Parathyroid adenoma (tissue), 2 donors: ENCODE results near the gene AP4B1.

ENCODE experiments used
- H2AFZ ChIP-seq: fragments of 300-600 bp; sonication (generic); one replicate; pipeline ENCODE4 v1.7.0; 2017; ENCODE audit warnings: antibody characterized with exemption, mild to moderate bottlenecking
- H3K27ac ChIP-seq: fragments of 300-600 bp; sonication (generic); one replicate; pipeline ENCODE4 v1.7.0; 2017
- H3K27me3 ChIP-seq: fragments of 300-600 bp; sonication (generic); one replicate; pipeline ENCODE4 v1.7.0; 2017; ENCODE audit warnings: low read length; ENCODE audit not compliant: control insufficient read depth, insufficient read depth
- H3K36me3 ChIP-seq: fragments of 300-600 bp; sonication (generic); one replicate; pipeline ENCODE4 v1.7.0; 2017; ENCODE audit warnings: low read length; ENCODE audit not compliant: control insufficient read depth, insufficient read depth
- H3K4me1 ChIP-seq: fragments of 300-600 bp; sonication (generic); one replicate; pipeline ENCODE4 v1.7.0; 2017; ENCODE audit warnings: control low read depth
- H3K4me2 ChIP-seq: fragments of 300-600 bp; sonication (generic); one replicate; pipeline ENCODE4 v1.7.0; 2017; ENCODE audit warnings: low read length
- H3K4me3 ChIP-seq: fragments of 300-600 bp; sonication (generic); one replicate; pipeline ENCODE4 v1.7.0; 2017; ENCODE audit warnings: low read depth, low read length
- H3K79me2 ChIP-seq: fragments of 300-600 bp; sonication (generic); one replicate; pipeline ENCODE4 v1.7.0; 2017; ENCODE audit warnings: control low read depth
- H3K9ac ChIP-seq: fragments of 300-600 bp; sonication (generic); one replicate; pipeline ENCODE4 v1.7.0; 2017; ENCODE audit warnings: mild to moderate bottlenecking
- H3K9me3 ChIP-seq: fragments of 300-600 bp; sonication (generic); one replicate; pipeline ENCODE4 v1.7.0; 2017; ENCODE audit warnings: low read length; ENCODE audit not compliant: control insufficient read depth
- TF ChIP-seq, protein P1 (sequence below): fragments of 300-600 bp; sonication (generic); IDR thresholded peaks from one replicate; pipeline ENCODE4 v1.7.0; 2017; ENCODE audit warnings: antibody characterized with exemption, mild to moderate bottlenecking
- donor health status: primary hyperparathyroidism.

AP4B1 gene

DNA sequence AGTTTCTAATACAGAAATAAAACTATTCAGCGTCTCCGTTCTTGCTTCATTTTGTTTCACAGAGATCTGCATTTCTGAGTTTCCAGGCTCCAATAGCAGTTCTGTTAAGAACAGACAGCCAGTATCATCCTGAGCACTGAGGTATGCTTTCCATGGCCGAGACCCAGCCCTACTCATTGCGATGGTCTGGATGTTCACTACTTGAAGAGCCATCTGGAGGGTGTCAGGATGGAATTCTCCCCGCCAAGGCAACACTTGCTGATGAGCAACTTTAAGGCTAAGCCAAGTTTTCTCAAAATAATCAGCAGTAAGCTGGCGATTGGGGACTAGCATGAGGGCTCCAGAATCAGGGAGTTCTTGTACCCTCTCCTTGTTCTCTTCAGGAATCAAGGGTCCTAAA, 9.5 kb downstream of the AP4B1 start:
- H3K4me1 ChIP-seq, result no peaks in the 10 kb centered on the region
- no peak overlapping the region for H3K4me3 ChIP-seq
- H3K9me3 ChIP-seq, result no peaks in the 10 kb centered on the region
- H3K4me2 ChIP-seq, result no peak overlapping the region
- no peaks in the 10 kb centered on the region for H3K27me3 ChIP-seq
- H3K36me3 ChIP-seq, result no peaks in the 10 kb centered on the region
- H2AFZ ChIP-seq, result no peak overlapping the region
- H3K27ac ChIP-seq, result no peak overlapping the region
- H3K79me2 ChIP-seq, result no peaks in the 10 kb centered on the region
- TF ChIP-seq, protein P1, sequence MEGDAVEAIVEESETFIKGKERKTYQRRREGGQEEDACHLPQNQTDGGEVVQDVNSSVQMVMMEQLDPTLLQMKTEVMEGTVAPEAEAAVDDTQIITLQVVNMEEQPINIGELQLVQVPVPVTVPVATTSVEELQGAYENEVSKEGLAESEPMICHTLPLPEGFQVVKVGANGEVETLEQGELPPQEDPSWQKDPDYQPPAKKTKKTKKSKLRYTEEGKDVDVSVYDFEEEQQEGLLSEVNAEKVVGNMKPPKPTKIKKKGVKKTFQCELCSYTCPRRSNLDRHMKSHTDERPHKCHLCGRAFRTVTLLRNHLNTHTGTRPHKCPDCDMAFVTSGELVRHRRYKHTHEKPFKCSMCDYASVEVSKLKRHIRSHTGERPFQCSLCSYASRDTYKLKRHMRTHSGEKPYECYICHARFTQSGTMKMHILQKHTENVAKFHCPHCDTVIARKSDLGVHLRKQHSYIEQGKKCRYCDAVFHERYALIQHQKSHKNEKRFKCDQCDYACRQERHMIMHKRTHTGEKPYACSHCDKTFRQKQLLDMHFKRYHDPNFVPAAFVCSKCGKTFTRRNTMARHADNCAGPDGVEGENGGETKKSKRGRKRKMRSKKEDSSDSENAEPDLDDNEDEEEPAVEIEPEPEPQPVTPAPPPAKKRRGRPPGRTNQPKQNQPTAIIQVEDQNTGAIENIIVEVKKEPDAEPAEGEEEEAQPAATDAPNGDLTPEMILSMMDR, result no peak
- no peak overlapping the region for H3K9ac ChIP-seq

DNA sequence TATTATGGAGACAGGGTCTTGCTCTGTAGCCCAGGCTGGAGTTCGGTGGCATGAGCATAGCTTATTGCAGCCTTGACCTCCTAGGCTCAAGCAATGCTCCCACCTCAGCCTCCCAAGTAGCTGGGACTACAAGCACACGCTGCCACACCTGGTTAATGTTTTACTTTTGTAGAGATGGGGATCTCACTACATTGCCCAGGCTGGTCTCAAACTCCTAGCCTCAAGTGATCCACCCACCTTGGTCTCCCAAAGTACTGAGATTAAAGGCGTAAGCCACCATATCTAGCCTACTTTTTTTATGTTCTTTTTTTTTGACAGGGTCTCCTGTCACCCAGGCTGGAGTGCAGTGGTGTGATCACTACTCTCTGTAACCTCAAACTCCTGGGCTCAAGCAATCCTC, 11.3 kb downstream of the AP4B1 start:
- H3K79me2 ChIP-seq, result no peaks in the 10 kb centered on the region
- no peaks in the 10 kb centered on the region for H3K27me3 ChIP-seq
- H3K9me3 ChIP-seq, result no peaks in the 10 kb centered on the region
- no peak overlapping the region for H3K4me2 ChIP-seq
- no peaks in the 10 kb centered on the region for H3K4me1 ChIP-seq
- H3K9ac ChIP-seq, result no peak overlapping the region
- no peak overlapping the region for H3K4me3 ChIP-seq
- H2AFZ ChIP-seq, result no peak overlapping the region
- H3K36me3 ChIP-seq, result no peaks in the 10 kb centered on the region
- H3K27ac ChIP-seq, result no peak overlapping the region
- TF ChIP-seq, protein P1, result no peak

DNA sequence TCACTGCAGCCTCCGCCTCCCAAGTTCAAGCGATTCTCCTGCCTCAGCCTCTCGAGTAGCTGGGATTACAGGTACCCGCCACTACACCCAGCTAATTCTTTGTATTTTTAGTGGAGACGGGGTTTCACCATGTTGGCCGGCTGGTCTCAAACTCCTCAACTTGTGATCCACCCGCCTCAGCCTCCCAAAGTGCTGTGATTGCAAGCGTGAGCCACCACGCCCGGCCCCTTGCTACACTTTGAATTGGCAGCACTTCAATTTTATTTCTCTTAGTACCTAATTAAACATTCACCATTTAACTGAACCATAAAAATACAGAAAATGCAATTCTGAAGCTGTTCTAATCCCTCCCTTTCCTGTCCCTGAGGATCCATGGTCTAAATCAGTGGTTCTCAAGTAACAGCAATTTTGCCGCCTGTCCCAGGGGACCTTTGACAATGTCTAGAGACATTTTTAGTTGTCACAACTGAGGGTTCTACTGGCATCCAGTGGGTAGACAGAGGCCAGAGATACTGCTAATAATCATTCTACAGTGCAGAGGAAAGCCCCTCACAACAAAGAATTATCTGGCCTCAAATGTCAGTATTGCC, 12.9 kb downstream of the AP4B1 start:
- Histone ChIP-seq H3K79me2 (no peaks in the 10 kb centered on the region), H3K27ac (no peak overlapping the region), H3K9ac (no peak overlapping the region), H3K9me3 (no peaks in the 10 kb centered on the region), H3K4me2 (no peak overlapping the region), H3K4me1 (no peaks in the 10 kb centered on the region), H3K27me3 (no peaks in the 10 kb centered on the region), H2AFZ (no peak overlapping the region), H3K4me3 (no peak overlapping the region), H3K36me3 (no peaks in the 10 kb centered on the region)
- TF ChIP-seq, protein P1, result no peak

DNA sequence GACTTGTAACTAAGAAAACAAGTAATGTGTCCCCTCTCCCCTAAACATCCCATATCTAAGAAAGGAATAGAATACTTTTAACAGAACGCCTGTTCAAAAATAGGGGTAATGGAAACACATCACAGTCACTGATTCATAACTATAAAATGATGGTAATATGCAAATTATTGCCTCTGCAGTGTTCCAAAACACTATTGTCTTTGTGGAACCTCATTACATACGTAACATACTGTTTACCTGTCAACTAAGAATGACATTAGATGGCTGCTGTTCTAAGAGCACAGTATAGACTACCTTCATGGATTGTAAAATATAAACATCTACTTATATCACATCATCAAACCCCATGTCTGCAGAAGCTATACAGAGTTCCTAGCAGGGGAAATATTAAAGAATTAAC, 13.8 kb downstream of the AP4B1 start:
- Histone ChIP-seq H3K9me3 (no peaks in the 10 kb centered on the region), H3K27me3 (no peaks in the 10 kb centered on the region), H3K79me2 (no peaks in the 10 kb centered on the region), H2AFZ (no peak overlapping the region), H3K36me3 (no peaks in the 10 kb centered on the region), H3K9ac (no peak overlapping the region), H3K4me3 (no peak overlapping the region), H3K4me2 (no peak overlapping the region), H3K27ac (no peak overlapping the region), H3K4me1 (no peaks in the 10 kb centered on the region)
- TF ChIP-seq, protein P1, result no peak

DNA sequence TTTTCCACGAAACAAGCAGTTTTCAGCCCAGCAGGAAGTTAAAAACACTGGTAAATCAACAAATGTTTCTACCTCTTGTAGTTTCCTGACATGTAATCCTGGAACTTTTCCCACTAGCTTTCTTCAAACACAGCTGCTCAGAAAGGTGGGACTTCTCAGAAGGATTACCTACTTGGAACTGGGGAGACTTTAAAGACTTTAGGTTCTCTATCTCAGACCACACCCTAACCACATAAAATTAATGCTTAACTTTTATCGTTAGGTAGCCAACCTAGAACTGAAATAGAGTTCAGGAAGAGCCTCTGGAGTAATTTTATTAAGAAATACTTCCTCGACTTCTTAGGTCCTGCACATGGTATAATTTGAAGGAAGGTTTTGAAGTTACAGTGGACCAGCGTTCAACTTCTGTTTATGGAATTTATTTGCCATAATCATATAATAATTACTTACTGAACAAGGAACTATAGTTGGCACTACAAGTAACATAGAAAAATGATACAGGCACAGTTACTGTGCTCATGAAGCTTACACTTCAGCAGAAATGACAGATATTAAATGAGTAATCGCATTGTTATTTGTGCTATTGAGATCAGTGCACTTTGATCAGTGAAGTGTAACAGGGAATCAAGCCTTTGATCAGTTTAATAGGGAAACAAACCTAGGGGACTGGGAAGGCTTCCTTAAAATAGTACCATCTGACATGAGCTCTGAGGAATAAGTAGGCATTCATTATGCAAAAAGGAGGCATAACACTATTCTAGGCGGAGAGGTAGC, 17.0 kb downstream of the AP4B1 start, which contains the start of gene BCL2L15:
Gene BCL2L15, minus strand, starts transcription at position 180 of the 774 bp plus-strand sequence. CDS start 206 bp downstream, outside the sequence.
- Histone ChIP-seq H3K9me3 (no peaks in the 10 kb centered on the region), H3K4me3 (no peak within 1 kb of the TSS), H3K27ac (no peak within 1 kb of the TSS), H3K36me3 (no peaks in the 10 kb centered on the region), H3K27me3 (no peaks in the 10 kb centered on the region), H3K4me1 (no peaks in the 10 kb centered on the region), H3K4me2 (no peak within 1 kb of the TSS), H3K79me2 (no peaks in the 10 kb centered on the region), H2AFZ (no peak within 1 kb of the TSS), H3K9ac (no peak within 1 kb of the TSS)
- TF ChIP-seq, protein P1, result no peak
